ENCODE data around the gene LRRC3. TPM values are rescaled to one million over a fixed set of nuclear protein-coding genes. Genes with fewer than 3 reads are reported as not detected.

Gene LRRC3
- total and polyA plus RNA-seq, 2 of the 4 experiments (the other 2 are of a cell fraction) = under 0.01 to 0.38 TPM

DNA sequence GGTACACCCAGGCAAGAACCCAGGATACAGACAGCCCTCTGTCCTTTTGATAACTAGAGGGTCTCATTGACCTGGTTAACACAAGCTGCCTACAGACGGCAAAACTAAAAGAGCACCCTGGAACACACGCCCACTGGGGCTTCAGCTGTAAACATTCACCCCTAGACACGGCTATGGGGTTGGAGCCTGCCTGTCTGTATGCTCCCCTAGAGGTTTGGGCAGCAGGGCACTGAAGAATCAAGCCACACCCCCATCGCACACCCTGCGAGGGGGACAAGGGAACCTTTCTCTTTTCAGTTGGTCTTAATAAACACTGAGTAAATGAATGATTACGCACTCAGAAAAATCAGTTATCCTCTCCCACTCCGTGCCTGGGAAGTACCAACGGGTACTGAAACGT, 35.5 kb downstream of the LRRC3 start:
- H3K23ac ChIP-seq (ENCODE audit: low read depth, low read length) = no peak overlapping the region
- H3K4me1 ChIP-seq (ENCODE audit: control insufficient read depth, insufficient read depth, low read length) = no peaks in the 10 kb centered on the region
- H3K4me3 ChIP-seq (ENCODE audit: insufficient read depth, low read depth, low read length) = no peak overlapping the region
- CTCF ChIA-PET = interaction anchor here (1.3 kb wide), 1 partner anchor 11 kb away, joined by 4 read pairs; no protein-coding TSS in a partner anchor
- H4K20me1 ChIP-seq (ENCODE audit: insufficient read depth, low read length) = no peaks in the 10 kb centered on the region
- H2AK5ac ChIP-seq (ENCODE audit: low read depth, low read length) = no peak overlapping the region
- dilution Hi-C loops (cut with HindIII; ENCODE audit: low sequenced_read_pairs, unreplicated experiment) (no loop called here), intact Hi-C loops (cut with micrococcal nuclease) (no loop called here), in situ Hi-C loops (cut with MboI; ENCODE audit: low sequenced_read_pairs) (no loop called here)
- H3K4ac ChIP-seq (ENCODE audit: low read depth, low read length) = no peak overlapping the region
- H3K56ac ChIP-seq (ENCODE audit: extremely low read depth, insufficient read depth, low read length) = no peak overlapping the region
- H3K36me3 ChIP-seq (ENCODE audit: control insufficient read depth, insufficient read depth, low read length) = no peaks in the 10 kb centered on the region
- no peak overlapping the region for H4K5ac ChIP-seq (ENCODE audit: low read depth, low read length)
- H2BK120ac ChIP-seq (ENCODE audit: low read depth, low read length) = no peak overlapping the region
- BruUV-seq (replicated peaks) = no TSS peak
- H3K4me2 ChIP-seq (ENCODE audit: low read depth, low read length) = no peak overlapping the region
- H3K27ac ChIP-seq (ENCODE audit: insufficient read depth, low read length) = no peak overlapping the region
- DNase-seq = no peak
- peaks cover 3% of the 10 kb centered on the region; the same call in 1 of the 2 replicates for H3K27me3 ChIP-seq (ENCODE audit: control insufficient read depth, insufficient read depth, low read length)
- POLR2A ChIA-PET (ENCODE audit: unreplicated experiment) = no interaction called here
- H4K91ac ChIP-seq (ENCODE audit: insufficient read depth, low read depth, low read length) = no peak overlapping the region
- no peak overlapping the region for H2BK5ac ChIP-seq (ENCODE audit: low read depth, low read length, poor library complexity, severe bottlenecking)
- no peak for TF ChIP-seq POLR2A (IDR thresholded peaks at IDR 0.05; ENCODE audit: low read depth, low read length)
- no peak for TF ChIP-seq USF2 (IDR thresholded peaks at IDR 0.05; ENCODE audit: low read depth, low read length)
- no peak for TF ChIP-seq CHD1 (IDR thresholded peaks at IDR 0.05; ENCODE audit: low read depth, low read length)
- no peak for TF ChIP-seq CEBPB (IDR thresholded peaks at IDR 0.05; ENCODE audit: low read depth, low read length)
- TF ChIP-seq CTCF (conservative IDR thresholded peaks at IDR 0.05; ENCODE audit: low read depth, low read length) = no peak
- TF ChIP-seq FOS (IDR thresholded peaks at IDR 0.05; ENCODE audit: low read depth, low read length) = no peak
- TF ChIP-seq RCOR1 (IDR thresholded peaks at IDR 0.05; ENCODE audit: insufficient replicate concordance, low read length) = no peak
- TF ChIP-seq MXI1 (IDR thresholded peaks at IDR 0.05; ENCODE audit: borderline replicate concordance, low read depth, low read length) = no peak
- TF ChIP-seq, protein P1, sequence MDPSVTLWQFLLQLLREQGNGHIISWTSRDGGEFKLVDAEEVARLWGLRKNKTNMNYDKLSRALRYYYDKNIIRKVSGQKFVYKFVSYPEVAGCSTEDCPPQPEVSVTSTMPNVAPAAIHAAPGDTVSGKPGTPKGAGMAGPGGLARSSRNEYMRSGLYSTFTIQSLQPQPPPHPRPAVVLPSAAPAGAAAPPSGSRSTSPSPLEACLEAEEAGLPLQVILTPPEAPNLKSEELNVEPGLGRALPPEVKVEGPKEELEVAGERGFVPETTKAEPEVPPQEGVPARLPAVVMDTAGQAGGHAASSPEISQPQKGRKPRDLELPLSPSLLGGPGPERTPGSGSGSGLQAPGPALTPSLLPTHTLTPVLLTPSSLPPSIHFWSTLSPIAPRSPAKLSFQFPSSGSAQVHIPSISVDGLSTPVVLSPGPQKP (IDR thresholded peaks at IDR 0.05; ENCODE audit: borderline replicate concordance, low read depth, low read length) = no peak
- no peak for TF ChIP-seq RFX5 (IDR thresholded peaks at IDR 0.05; ENCODE audit: low read depth, low read length)
- TF ChIP-seq MAZ (IDR thresholded peaks at IDR 0.05; ENCODE audit: borderline replicate concordance, low read depth, low read length) = no peak
- TF ChIP-seq BHLHE40 (IDR thresholded peaks at IDR 0.05; ENCODE audit: low read depth, low read length) = no peak
- TF ChIP-seq SMC3 (IDR thresholded peaks at IDR 0.05; ENCODE audit: low read depth, low read length) = no peak
- no peak for TF ChIP-seq MAFK (IDR thresholded peaks at IDR 0.05; ENCODE audit: low read depth, low read length)
- TF ChIP-seq RAD21 (IDR thresholded peaks at IDR 0.05; ENCODE audit: low read length) = no peak
- TF ChIP-seq NFE2L2 (IDR thresholded peaks at IDR 0.05; ENCODE audit: low read depth, low read length) = no peak
- ATAC-seq (ENCODE audit: low read depth) = no peak
- H2AK9ac ChIP-seq (replicated peaks; ENCODE audit: low read depth, low read length, poor library complexity) = no peak overlapping the region
- no peak overlapping the region for H2BK20ac ChIP-seq (ENCODE audit: low read depth, low read length)
- H3K18ac ChIP-seq (ENCODE audit: low read depth, low read length) = no peak overlapping the region
- no peaks in the 10 kb centered on the region for H3K9me1 ChIP-seq (ENCODE audit: insufficient read depth, low read length)
- no CpG with 5 or more reads among the region's 9 CpGs for WGBS, 2 experiments (ENCODE audit: extremely low coverage in 2 of 2, insufficient read length in 1 of 2)
- H2AFZ ChIP-seq (replicated peaks; ENCODE audit: low read length, poor library complexity) = no peak overlapping the region
- peaks cover 24% of the 10 kb centered on the region for H3K9me3 ChIP-seq (ENCODE audit: control insufficient read depth, insufficient read depth, low read length)
- no peak overlapping the region for H2BK15ac ChIP-seq (ENCODE audit: low read depth, low read length)
- no peak overlapping the region for H4K8ac ChIP-seq (ENCODE audit: low read depth in 2 of 2, low read length in 2 of 2)
- no peak overlapping the region for H3K14ac ChIP-seq (replicated peaks; ENCODE audit: low read depth, low read length)
- H3K79me1 ChIP-seq (ENCODE audit: low read depth in 1 of 2, low read length in 2 of 2) = no peaks in the 10 kb centered on the region
- H3K9ac ChIP-seq (ENCODE audit: low read depth, low read length) = no peak overlapping the region

Measured in IMR-90 (cell line).